GM19238 (cell line): Measurements from ENCODE around the gene XXYLT1.

Source experiments
- DNase-seq: peaks from one replicate; pipeline ENCODE4 v3.0.0; 2011; ENCODE audit warnings: low spot score; ENCODE audit not compliant: insufficient read length

The XXYLT1 gene

DNA sequence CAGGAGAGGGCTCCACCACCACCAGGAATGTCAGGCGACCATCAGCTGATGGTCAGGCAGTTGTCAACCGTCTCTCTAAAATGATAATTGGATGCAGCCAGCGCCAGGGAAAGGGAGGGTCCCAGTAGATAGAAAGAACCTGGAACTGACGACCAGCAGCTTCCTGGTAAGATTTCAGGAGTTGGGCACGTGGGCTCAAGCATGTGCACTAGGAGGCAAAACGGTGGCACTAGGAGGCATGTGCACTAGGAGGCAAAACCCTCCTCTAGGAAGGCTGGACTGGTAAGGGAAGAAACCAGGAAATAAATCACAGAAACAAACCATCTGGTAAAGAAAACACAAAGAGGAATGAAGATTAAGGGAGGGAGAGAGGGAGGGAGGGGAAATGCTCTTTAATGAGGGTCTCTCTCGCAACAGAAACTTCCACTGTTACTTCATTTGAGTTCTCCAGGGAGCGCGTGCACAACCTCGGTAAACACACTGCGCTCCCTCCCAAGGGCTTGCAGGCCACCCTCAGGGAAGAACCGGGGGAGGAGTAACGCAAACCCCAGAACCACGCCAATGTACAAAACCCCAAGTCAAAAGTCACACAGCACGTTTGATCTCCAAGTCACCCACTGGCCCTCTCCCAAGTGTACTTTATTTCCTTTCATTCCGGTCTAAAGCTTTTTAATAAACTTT is 116.7 kb downstream of the XXYLT1 start:
- no peak for DNase-seq

DNA sequence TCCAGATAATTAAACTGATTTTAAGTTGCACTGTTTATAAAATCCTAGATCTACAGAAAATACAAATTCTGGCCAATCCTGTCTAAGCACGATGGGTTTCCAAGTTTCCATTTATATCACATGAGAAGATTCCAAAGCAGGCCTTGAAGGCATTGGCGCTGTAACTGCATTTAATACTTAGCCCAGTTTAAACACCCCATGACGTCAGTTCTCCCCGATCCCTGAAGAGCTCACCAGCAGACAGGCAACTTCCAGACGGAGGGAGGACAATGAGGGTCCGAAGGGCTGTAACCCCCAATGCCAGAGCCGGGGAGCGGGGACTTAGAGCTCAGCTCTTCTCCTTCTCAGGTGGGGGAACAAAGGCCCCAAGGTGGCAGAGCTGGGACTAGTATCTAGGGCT is 117.3 kb downstream of the XXYLT1 start:
- DNase-seq, result no peak

DNA sequence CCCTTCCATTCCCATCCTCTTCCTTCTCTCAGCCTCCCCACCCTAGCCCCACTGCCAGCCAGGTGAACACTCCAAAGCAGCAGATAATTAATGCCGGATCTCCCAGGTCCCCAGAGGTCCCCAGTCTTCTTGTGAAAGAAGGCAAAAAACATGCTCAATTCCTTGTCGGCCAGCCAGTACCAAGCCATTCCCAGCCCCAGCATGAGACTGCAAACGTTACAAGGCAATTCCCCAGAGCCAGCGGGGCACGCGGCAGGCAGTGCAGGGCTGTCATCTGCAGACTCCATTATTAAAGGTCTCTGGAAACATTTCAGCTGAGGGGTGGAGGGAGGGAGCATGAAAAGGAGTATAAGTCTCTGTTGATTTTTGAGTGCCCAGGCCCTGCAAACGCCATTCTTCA is 117.8 kb downstream of the XXYLT1 start:
- DNase-seq, result no peak

DNA sequence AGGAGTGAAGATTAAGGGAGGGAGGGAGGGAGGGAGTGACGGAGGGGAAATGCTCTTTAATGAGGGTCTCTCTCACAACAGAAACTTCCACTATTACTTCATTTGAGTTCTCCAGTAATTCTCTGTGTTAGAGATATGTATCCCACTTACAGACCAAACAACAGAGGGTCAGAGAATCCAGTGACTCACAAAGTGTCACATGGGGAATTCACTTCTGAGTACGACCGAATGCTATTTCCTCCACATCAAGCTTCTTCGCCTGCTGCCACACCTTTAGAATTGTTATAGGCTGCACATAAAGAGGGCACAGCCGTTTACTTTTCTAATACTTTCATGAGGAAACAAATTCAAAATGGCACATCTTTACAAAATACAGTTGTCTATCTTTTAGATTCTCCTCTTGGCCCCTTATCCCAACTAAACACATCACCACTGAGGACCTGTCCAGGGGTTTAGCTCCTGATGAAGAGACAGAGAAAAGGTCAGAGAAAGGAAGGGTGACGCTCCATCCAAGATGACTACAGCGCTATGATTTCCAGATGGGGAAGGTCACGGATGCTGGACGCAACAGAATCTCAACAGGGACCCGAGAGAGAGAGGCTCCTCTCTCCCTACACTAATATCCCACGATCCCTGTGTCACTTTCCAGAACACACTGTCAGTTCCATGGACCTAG is 119.0 kb downstream of the XXYLT1 start:
- no peak for DNase-seq

DNA sequence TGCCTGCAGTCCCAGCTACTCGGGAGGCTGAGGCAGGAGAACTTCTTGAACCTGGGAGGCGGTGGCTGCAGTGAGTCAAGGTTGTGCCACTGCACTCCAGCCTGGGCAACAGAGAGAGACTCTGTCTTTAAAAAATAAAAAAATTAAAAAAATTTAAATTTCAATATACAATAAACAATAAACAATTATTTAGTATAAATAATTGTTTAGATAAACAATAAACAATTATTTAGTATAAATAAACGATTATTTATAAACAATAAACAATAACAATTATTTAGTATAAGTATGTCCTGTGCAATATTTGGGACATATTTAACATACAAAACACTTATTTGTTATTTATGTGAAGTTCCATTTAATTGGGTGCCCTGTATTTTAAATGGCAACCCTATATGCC is 119.6 kb downstream of the XXYLT1 start:
- DNase-seq, result no peak

DNA sequence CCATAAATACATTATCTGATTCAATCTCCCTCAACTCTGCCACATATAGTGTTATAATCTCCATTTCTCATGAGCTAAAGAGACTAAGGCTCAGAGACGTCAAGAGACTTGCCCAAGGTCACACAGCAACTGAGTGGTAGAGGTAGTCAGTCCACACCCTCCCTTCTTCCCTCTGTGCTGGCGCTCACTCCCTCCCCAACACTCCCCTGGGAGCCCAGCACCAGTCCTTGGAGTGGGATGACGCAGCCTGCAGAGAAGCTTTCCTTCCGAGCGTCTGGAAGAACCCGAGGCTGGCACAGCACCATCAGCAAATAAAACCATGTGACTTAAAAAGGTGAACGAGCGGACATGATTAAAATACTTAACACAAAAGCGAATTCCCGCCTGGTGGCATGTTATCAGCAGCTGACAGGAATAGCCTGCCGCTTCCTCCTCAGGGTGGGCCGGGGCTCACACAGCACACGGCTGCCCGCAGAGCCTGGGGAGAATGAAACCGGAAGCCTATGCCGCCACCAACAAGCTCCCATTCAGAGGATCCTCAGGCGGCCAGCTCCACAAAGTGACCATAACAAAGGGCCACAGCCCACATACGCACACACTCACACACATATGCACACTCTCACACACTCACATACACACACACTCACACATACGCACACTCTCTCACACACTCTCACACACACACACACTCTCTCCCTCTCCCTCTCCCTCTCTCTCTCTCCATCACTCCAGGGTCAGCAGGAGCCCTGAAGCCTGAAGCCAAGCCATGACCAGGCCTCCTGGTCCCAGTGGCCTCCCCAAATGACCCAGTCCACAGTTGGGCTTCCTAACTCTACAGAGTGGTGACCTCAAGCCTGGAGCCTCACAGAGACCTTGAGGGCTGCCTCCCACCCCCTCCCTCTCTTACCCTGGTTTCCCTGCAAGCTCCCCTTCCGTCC is 120.5 kb downstream of the XXYLT1 start:
- DNase-seq, result no peak

DNA sequence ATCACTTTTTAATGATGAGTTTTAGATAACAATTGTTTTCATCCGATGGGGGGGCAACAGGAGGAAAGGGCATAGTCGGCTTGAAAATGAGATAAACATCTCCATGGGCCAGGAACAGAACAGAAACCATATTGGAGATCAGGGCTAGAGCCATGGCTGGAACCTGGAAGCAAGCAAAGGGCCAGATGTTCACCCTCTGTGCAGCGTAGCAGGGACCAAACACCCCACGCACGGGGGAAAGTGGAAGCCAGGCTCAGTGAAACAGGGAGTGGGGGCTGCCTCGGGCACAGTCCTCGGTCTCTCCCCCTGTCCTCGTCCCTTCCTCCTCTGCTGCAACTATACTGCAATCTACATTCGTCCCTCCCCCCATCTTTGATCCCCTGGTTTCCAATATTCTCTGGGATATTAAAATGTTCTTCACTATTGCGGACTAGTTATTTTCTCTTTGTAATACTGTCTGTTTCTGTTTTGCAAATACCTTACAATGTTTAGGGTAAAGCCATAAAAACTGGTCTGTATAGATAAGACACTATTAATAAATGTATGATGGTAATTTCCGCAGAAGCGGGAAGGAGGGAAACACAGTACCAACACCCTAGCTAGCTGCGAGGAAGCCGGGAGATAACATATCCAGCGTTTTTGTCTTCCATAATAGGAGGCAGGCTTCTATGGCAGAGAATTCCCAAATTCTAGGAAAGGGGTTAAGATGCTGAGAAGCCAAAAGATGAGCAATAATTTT is 121.5 kb downstream of the XXYLT1 start:
- no peak for DNase-seq

DNA sequence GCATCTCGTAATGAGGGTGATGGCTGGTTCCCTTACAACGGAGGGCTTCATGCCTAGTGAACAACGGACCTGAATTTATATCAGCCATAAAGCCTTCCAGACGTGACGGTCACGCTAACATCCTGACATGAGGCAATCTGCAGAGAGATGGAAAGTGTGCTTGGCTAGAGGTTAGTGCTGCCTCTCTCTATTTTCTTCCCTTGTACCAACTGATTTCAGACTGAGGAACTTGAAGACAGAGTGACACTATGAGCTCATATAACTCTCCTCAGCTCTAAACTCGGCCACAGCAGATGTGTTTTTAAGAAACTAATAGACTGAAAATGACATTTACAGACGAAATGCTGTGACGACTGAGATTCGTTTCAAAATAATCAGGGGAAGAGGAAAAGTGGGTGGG is 122.4 kb downstream of the XXYLT1 start:
- no peak for DNase-seq

DNA sequence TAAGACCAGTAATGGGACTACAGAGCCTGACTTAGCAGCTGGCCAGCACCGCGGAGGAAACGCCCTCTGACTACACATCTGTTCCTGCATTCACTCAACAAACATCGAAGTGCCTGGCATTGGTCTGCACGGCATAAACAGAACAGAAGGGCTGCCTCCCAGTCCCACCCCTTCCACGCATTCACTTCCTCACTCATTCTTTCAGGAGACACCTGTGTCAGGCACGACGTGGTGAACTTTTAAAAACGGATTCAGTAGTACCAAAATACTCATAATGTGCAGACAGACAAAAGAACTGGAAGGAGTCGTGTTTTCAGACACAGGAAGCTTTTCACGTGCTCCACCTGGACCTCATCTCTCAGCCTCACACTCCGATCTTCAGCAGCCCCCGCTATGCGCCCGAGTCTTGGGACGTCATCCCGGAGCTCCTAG is 123.3 kb downstream of the XXYLT1 start:
- peak; percentile 65 for DNase-seq

DNA sequence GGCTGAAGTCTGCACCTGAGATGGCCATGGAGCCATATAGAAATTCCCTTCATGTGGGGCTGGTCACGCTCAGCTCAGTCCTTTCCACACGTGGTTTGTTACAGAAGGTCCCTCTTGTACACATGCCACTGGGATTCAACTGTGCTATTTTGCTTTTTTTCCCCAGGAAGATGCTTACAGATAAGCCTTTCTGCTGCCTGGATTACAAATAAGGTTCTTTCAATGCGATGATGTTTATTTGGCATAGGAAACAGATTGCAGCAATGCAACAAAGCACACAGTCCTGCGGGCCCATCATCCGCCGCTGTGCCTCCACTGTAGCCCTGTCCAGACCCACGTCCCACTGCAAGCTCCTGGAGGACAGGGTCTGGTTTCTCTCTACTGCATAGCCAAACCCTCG is 124.8 kb downstream of the XXYLT1 start:
- DNase-seq, result no peak

DNA sequence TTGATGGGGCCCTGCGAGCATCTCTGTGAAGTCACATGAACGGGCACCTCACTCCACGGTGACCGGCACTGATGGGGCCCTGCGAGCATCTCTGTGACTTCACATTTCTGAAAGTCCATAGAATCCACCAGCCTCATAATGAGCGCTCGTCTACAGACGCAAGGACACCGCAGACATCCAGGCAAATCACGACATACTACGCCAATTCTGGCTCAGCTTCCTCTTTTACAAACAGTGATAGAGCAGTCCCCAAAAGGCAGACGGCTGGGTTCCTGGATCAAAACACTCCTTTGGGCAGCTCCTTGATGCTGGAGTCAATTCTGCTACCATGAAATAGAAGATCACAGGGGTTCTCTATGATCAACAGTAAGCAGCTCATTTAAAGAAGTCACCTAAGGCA is 125.4 kb downstream of the XXYLT1 start:
- no peak for DNase-seq

DNA sequence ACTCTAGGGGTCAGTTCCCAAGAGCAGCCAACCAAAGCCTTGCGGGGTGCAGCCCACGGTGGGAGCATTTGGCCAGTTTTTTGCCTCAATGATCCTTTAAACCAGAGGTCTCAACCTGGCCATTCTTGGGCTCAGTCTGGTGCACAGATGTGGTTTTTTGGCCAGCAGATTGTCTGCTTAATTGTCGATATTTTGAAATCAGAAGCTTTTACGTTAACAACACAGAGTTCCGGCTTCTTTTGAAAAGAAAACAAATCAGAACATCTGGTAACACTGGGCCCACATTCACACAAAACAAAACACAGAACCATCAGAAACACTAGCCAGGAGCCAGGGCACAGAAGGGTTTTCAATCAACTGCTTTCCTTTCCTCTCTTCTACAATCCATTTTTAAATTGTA is 127.7 kb downstream of the XXYLT1 start:
- DNase-seq, result no peak

DNA sequence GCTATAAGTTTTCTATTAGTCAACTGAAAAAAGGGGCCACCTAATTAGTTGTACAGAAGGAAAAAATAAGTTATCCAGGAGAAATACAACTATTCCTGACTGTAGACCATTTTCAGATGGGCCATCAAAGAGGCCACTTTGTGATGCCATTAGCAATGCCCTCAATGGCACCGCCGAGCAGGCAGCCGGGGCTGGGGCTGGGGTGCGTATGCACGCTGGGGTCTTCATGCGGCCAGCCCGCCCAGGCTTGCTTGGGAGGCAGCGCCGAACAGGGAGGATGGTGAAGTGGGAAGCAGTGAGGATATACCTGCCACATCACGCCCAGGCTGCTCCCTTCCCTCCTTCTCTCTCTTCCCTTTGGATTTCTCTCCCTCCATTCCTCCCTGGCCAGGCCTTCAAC is 128.4 kb downstream of the XXYLT1 start:
- no peak for DNase-seq

DNA sequence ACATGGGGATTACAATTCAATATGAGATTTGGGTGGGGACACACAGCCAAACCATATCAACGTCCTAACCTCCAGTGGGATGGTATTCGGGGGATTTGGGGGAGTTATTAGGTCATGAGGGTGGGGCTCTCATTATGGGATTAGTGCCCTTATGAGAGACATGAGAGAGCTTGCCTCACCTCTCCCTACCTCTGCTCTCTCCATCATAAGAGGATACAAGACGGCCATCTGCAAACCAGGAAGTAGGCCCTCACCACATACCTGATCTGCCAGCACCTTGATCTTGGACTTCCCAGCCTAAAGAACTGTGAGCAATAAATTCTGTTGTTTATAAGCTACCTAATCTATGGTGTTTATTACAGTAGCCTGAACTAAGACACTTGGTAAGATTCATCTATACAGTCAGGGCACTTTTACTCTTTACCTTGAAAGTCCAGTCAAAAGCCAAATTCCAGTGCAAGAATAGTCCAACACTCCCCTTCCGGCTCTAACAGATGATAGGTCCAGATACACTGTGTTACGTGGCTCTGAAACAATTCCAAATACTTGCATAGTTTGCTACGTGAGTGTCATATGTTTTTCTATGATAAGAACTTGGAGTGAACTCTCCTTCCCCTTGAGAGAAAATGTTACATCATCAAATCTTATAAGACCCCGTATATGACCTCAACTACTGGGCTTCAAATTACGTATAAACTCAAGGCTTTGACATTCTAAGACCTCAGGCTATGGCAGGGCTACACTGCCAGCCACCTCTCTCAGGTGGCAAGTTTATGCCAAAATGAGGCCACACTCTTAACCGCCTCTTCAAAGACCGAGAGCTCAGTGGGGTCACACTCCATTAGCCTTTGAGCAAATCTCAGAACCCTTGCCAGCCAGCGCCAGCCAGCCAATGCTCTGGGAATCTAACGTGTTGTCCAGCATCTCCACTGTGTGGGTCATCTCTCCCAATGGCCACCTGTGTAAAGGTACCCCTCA is 129.9 kb downstream of the XXYLT1 start:
- DNase-seq, result no peak

DNA sequence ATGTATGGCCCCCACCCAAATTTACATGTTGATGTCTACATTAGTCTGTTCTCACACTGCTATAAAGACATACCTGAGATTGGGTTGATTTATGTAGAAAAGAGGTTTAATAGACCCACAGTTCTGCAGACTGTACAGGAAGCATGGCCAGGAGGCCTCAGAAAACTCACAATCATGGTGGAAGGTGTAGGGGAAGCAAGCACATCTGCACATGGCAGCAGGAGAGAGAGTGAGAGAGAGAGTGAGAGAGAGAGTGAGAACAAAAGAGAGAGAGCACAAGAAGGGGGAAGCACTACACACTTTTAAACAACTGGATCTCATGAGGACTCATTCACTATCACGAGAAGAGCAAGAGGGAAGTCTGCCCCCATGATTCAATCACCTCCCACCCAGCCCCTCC is 130.5 kb downstream of the XXYLT1 start:
- DNase-seq, result no peak

DNA sequence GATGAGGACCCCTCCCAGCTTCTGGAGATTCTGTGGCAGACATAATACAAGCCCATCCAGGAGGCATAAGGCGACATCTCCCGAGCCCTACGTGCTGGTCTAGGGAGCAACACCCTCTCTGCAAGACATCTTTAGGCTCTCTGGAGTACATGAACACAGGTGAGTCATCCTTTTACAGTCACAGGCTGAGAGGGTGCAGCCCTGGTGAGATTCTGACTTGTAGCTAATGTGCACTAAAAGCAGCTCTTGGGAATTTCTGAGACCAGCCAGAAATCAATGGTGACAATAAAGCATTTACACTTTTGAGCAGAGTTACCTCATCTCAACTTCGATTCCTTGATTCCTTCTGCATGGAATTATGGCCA is 131.1 kb downstream of the XXYLT1 start:
- no peak for DNase-seq

DNA sequence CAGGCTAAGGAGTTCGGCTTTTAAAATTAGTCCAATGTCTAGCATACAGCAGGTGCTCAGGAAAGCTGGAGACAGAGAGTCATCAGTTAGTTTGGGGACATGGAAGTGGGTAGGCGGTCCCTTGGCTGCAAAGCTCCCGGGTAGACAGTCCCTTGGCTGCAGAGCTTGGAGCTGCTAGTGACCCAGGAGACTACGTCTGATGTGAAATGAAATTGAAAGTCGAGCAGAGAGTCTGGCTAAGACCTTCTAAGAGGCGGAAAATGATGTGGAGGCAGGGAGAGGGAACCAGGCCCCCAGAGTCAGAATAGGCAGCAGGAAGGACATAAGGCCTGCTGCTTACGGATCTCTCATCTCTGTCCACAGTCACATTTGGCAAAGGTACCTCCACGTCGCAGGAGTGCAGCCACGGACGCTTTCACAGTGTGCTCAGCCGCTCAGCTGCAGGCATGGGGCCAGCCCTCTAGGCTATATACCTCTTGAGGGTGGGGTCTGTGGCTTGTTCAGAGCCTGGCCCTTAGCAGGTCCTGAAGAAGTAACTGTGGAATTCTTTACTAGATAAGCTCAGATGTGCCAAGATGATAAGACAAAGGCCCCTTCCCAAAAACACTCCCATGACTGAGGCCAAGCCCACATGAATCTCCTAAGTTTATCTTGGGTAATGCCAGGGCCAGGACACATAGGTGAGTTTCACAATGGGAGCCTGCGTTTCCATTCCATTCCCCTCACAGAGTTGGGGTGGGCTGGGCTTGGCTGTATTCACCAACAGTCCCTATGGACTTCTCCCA is 131.7 kb downstream of the XXYLT1 start:
- DNase-seq, result no peak

DNA sequence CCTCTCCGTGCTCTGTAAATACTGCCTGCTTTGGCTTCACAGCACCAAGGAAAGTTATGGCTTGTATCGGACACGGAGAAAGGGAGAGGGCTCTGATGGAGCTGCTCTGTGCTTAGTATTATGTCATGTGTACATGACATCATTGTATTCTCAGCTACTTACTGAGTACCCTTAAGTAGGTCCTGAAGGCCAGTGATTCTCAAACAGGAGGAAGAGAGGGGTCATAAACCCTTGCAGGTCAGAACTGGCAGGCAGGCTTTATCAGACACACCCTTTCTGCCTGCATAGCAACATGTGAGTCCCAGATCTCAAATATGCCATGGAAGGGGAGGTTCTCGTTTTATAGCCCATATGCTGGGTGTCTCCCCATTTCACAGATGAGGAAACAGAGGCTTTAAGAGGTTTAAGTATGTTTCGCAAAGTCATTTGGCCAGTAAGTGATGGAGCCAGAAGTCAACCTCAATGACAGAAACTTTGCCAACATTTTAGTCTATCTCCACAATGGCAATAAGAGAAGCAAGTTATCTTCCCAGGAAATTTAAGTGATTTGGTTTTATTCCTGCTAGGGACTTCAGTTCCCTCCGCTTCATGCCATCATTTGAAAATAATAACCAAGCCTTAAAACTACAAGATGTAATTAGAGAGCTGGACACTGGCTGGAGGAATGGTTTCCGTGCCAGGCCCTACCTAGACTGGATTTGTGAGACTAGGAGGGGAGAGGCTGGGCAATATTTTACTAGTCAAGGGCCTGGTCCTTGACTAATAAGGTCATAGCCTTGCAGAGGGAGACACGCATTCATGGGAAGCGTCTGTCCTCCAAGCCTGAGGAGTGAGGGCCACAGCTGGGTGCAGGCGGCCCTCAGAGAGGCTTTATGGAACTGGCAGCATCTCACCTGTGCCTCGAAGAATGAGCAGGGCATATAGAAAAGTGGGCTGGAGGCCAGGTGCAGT is 133.0 kb downstream of the XXYLT1 start:
- no peak for DNase-seq
